Measurements from ENCODE around the gene ICE2.

ICE2 gene

GRCh38 chr15:60520013-60520824 is 41.3 kb upstream of the ICE2 start:
- Histone ChIP-seq H3K27ac (ENCODE audit: low read depth, low read length) (no peak overlapping the region), H3K4me2 (ENCODE audit: low read depth, low read length, poor library complexity, severe bottlenecking) (no peak overlapping the region), H3K4me3 (ENCODE audit: insufficient read depth, low read length, poor library complexity, severe bottlenecking) (no peak overlapping the region)

DNA sequence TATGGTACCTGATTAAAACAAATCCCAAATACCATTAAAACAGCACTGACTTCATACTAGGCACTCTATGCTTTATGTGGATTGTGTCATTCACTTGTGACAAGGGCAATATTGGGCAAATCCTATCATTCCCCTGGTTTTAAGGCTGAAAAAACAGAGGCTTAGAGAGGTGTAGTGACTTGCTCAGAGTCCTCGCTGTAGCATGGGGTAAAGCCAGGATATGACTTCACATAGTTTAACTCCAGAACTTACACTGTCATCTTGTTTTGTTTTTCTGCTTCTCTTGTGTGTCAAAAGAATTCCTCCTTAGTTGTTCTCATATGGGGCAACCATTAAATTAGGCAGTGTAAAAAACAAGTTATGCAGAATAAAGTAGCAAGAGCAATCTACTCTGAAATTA is 40.3 kb upstream of the ICE2 start:
- Histone ChIP-seq H3K9me2 (replicated peaks; ENCODE audit: insufficient read depth, low read length) (no peaks in the 10 kb centered on the region), H3K4me2 (ENCODE audit: low read depth, low read length, poor library complexity, severe bottlenecking) (no peak overlapping the region), H3K9me3 (ENCODE audit: insufficient read depth, low read length) (no peaks in the 10 kb centered on the region), H3K36me3 (ENCODE audit: low read length) (no peaks in the 10 kb centered on the region), H3K79me2 (ENCODE audit: insufficient read depth, low read length) (no peaks in the 10 kb centered on the region), H3K27me3 (ENCODE audit: low read length) (no peaks in the 10 kb centered on the region), H3F3A (ENCODE audit: insufficient read depth) (0 out of 2 replicates have a peak, but pooled peaks cover 3% of the 10 kb centered on the region), H3K27ac (ENCODE audit: low read depth, low read length) (no peak overlapping the region), H4K20me1 (ENCODE audit: low read depth, low read length) (no peaks in the 10 kb centered on the region), H3K9ac (ENCODE audit: low read length) (no peak overlapping the region), H3K4me3 (ENCODE audit: insufficient read depth, low read length, poor library complexity, severe bottlenecking) (no peak overlapping the region), H2AFZ (ENCODE audit: low read depth, low read length, severe bottlenecking) (no peak overlapping the region)
- TF ChIP-seq, protein P1, sequence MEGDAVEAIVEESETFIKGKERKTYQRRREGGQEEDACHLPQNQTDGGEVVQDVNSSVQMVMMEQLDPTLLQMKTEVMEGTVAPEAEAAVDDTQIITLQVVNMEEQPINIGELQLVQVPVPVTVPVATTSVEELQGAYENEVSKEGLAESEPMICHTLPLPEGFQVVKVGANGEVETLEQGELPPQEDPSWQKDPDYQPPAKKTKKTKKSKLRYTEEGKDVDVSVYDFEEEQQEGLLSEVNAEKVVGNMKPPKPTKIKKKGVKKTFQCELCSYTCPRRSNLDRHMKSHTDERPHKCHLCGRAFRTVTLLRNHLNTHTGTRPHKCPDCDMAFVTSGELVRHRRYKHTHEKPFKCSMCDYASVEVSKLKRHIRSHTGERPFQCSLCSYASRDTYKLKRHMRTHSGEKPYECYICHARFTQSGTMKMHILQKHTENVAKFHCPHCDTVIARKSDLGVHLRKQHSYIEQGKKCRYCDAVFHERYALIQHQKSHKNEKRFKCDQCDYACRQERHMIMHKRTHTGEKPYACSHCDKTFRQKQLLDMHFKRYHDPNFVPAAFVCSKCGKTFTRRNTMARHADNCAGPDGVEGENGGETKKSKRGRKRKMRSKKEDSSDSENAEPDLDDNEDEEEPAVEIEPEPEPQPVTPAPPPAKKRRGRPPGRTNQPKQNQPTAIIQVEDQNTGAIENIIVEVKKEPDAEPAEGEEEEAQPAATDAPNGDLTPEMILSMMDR (IDR thresholded peaks at IDR 0.05; ENCODE audit: insufficient read depth, low read length, poor library complexity, severe bottlenecking) = no peak
- no peak for TF ChIP-seq EZH2phosphoT487 (conservative IDR thresholded peaks at IDR 0.05; ENCODE audit: low read length)

More at GRCh38 chr15:60520013-60520824, 41.3 kb upstream of the ICE2 start:
- no peak for TF ChIP-seq EZH2phosphoT487 (conservative IDR thresholded peaks at IDR 0.05; ENCODE audit: low read length)
- TF ChIP-seq, protein P1 (IDR thresholded peaks at IDR 0.05; ENCODE audit: insufficient read depth, low read length, poor library complexity, severe bottlenecking) = no peak
- no peak overlapping the region for H3K9ac ChIP-seq (ENCODE audit: low read length)
- no peaks in the 10 kb centered on the region for H3K9me2 ChIP-seq (replicated peaks; ENCODE audit: insufficient read depth, low read length)
- H3F3A ChIP-seq (ENCODE audit: insufficient read depth) = 0 out of 2 replicates have a peak, but pooled peaks cover 3% of the 10 kb centered on the region
- H3K27me3 ChIP-seq (ENCODE audit: low read length) = no peaks in the 10 kb centered on the region
- no peaks in the 10 kb centered on the region for H3K36me3 ChIP-seq (ENCODE audit: low read length)
- no peaks in the 10 kb centered on the region for H3K79me2 ChIP-seq (ENCODE audit: insufficient read depth, low read length)
- H4K20me1 ChIP-seq (ENCODE audit: low read depth, low read length) = no peaks in the 10 kb centered on the region
- H2AFZ ChIP-seq (ENCODE audit: low read depth, low read length, severe bottlenecking) = no peak overlapping the region
- no peaks in the 10 kb centered on the region for H3K9me3 ChIP-seq (ENCODE audit: insufficient read depth, low read length)

DNA sequence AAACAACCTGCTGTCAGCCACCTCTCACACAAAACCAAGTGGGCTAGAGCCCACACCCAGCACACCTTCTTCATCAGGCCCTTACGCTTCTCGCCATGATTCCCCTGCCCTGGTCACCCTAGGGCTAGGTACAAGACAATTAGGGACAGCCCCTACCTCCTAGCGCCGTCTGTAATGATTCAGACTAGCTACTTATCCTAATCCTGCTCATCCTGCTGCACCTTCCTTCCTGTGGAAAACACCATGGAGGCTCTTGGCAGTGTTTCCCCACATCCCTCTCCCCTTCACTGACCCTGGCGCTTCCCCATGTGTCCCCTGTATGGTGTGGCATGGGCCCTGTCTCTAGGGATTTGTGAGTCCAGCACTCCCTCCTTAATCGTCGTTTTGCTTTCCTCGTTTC is 39.6 kb upstream of the ICE2 start:
- no peaks in the 10 kb centered on the region for H3K27me3 ChIP-seq (ENCODE audit: low read length)
- H3K27ac ChIP-seq (ENCODE audit: low read depth, low read length) = no peak overlapping the region
- H4K20me1 ChIP-seq (ENCODE audit: low read depth, low read length) = no peaks in the 10 kb centered on the region
- 0 out of 2 replicates have a peak, but pooled peaks cover 3% of the 10 kb centered on the region for H3F3A ChIP-seq (ENCODE audit: insufficient read depth)
- no peaks in the 10 kb centered on the region for H3K9me3 ChIP-seq (ENCODE audit: insufficient read depth, low read length)
- H3K9me2 ChIP-seq (replicated peaks; ENCODE audit: insufficient read depth, low read length) = no peaks in the 10 kb centered on the region
- H3K4me3 ChIP-seq (ENCODE audit: insufficient read depth, low read length, poor library complexity, severe bottlenecking) = no peak overlapping the region
- no peaks in the 10 kb centered on the region for H3K79me2 ChIP-seq (ENCODE audit: insufficient read depth, low read length)
- no peaks in the 10 kb centered on the region for H3K36me3 ChIP-seq (ENCODE audit: low read length)
- no peak overlapping the region for H2AFZ ChIP-seq (ENCODE audit: low read depth, low read length, severe bottlenecking)
- H3K4me2 ChIP-seq (ENCODE audit: low read depth, low read length, poor library complexity, severe bottlenecking) = no peak overlapping the region
- H3K9ac ChIP-seq (ENCODE audit: low read length) = no peak overlapping the region
- no peak for TF ChIP-seq EZH2phosphoT487 (conservative IDR thresholded peaks at IDR 0.05; ENCODE audit: low read length)
- TF ChIP-seq, protein P1 (IDR thresholded peaks at IDR 0.05; ENCODE audit: insufficient read depth, low read length, poor library complexity, severe bottlenecking) = no peak

Measured in SU-DHL-6 (cell line).